Measurements from ENCODE around the gene SELP.

DNA sequence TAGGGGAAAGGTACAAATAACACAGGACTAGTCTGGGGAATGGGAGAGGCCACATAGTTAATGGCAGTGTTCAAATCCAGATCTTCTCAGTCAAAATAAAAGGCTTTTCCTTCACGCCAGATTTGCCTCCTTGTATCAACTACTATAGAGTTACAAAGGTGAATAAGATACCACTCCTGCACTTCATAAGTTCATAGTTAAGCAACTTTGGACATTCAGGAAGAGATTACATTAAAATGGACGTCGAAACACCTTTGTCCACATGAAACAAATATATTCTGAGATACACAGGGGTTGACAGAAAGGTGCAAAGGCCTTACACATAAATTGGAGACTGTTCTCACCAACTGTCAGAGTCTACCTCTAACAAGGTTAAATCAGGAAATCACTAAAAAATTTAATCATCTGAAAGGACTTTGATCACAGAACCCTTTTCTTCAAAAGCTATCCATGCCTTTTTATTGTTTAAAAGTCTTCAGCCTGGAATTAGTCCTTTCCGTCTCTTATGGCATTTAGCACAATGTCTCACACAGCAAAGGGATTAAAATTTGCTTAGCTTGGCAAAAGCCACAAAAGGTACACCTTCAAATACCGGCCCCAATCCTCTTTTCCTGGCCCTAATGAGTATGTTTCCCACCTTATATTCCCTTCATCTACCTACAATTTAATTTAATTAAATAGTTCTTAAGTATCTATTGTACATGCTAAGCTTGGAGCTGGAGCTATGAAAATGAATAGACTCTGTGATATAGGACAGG is 51.8 kb downstream of the SELP start:
- TF ChIP-seq, protein P1, sequence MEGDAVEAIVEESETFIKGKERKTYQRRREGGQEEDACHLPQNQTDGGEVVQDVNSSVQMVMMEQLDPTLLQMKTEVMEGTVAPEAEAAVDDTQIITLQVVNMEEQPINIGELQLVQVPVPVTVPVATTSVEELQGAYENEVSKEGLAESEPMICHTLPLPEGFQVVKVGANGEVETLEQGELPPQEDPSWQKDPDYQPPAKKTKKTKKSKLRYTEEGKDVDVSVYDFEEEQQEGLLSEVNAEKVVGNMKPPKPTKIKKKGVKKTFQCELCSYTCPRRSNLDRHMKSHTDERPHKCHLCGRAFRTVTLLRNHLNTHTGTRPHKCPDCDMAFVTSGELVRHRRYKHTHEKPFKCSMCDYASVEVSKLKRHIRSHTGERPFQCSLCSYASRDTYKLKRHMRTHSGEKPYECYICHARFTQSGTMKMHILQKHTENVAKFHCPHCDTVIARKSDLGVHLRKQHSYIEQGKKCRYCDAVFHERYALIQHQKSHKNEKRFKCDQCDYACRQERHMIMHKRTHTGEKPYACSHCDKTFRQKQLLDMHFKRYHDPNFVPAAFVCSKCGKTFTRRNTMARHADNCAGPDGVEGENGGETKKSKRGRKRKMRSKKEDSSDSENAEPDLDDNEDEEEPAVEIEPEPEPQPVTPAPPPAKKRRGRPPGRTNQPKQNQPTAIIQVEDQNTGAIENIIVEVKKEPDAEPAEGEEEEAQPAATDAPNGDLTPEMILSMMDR (IDR thresholded peaks at IDR 0.05) = no peak
- TF ChIP-seq POLR2A (IDR thresholded peaks at IDR 0.05) = no peak
- TF ChIP-seq EP300 (IDR thresholded peaks at IDR 0.05) = no peak
- no peak for TF ChIP-seq POLR2AphosphoS5 (IDR thresholded peaks at IDR 0.05)

Data from gastroesophageal sphincter (tissue), 3 donors.